KMS-11 (cell line): ENCODE results near the gene GULP1.

Experiments used
- H2AFZ ChIP-seq: fragments of 200-600 bp; sonication (generic); 2 replicates; pipeline ENCODE4 v1.6.1; 2016; ENCODE audit warnings: antibody characterized with exemption, mixed run types, low read depth
- H3K27ac ChIP-seq: fragments of 200-600 bp; sonication (generic); 2 replicates; pipeline ENCODE4 v1.6.1; 2016; ENCODE audit warnings: mild to moderate bottlenecking, mixed run types
- H3K27me3 ChIP-seq: fragments of 200-600 bp; sonication (generic); 2 replicates; pipeline ENCODE4 v1.6.1; 2017; ENCODE audit warnings: mild to moderate bottlenecking, low read depth, mixed run types, moderate library complexity; ENCODE audit not compliant: insufficient read depth
- H3K36me3 ChIP-seq: fragments of 200-600 bp; sonication (generic); 2 replicates; pipeline ENCODE4 v1.6.1; 2017; ENCODE audit warnings: mild to moderate bottlenecking, mixed run types; ENCODE audit not compliant: insufficient read depth
- H3K4me1 ChIP-seq: fragments of 200-600 bp; sonication (generic); 2 replicates; pipeline ENCODE4 v1.6.1; 2016; ENCODE audit warnings: mild to moderate bottlenecking, low read depth, mixed run types; ENCODE audit not compliant: poor library complexity, severe bottlenecking
- H3K4me2 ChIP-seq: fragments of 200-600 bp; sonication (generic); 2 replicates; pipeline ENCODE4 v1.7.0; 2016; ENCODE audit warnings: mild to moderate bottlenecking, mixed run types
- H3K4me3 ChIP-seq: fragments of 200-600 bp; sonication (generic); IDR thresholded peaks from 2 replicates; pipeline ENCODE4 v1.6.1; 2017; ENCODE audit warnings: low read depth, low read length, mixed read lengths; ENCODE audit not compliant: insufficient read depth
- H3K79me2 ChIP-seq: fragments of 200-600 bp; sonication (generic); 2 replicates; pipeline ENCODE4 v1.6.1; 2016; ENCODE audit warnings: low read depth, mixed run types; ENCODE audit not compliant: insufficient read depth
- H3K9ac ChIP-seq: fragments of 200-600 bp; sonication (generic); 2 replicates; pipeline ENCODE4 v1.6.1; 2016; ENCODE audit warnings: mild to moderate bottlenecking, mixed run types
- H4K20me1 ChIP-seq: fragments of 200-600 bp; sonication (generic); 2 replicates; pipeline ENCODE4 v1.6.1; 2016; ENCODE audit warnings: mild to moderate bottlenecking, mixed run types; ENCODE audit not compliant: insufficient read depth
- CTCF ChIP-seq: fragments of 200-600 bp; sonication (generic); conservative IDR thresholded peaks from 2 replicates; pipeline ENCODE4 v1.6.1; 2017; ENCODE audit warnings: low read depth, mild to moderate bottlenecking, antibody characterized with exemption, low read length, moderate library complexity, mixed read lengths

The GULP1 gene

GRCh38 chr2:188404341-188405004 lies 112.8 kb downstream of the GULP1 start:
- no peak for TF ChIP-seq CTCF
- Histone ChIP-seq H2AFZ (no peak overlapping the region), H3K4me2 (no peak overlapping the region)

DNA sequence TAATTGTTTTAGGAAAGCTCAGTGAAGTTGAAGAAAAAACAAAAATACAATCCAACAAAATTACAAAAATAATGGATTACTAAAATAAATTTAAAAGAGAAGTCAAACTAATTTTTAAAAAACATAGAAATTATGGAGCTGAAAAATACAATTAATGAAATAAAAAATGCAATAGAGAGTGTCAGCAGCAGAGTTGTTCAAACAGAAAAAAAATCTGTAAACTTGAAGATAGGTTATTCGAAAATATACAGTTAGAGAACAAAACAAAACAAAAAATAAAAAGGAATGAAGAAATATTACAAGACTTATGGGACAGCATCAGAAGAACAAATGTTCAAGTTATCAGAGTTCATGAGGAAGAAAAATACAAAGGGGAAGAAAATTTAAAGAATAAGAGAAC lies 114.7 kb downstream of the GULP1 start:
- Histone ChIP-seq H3K79me2 (no peaks in the 10 kb centered on the region), H3K4me2 (no peak overlapping the region)
- TF ChIP-seq CTCF: no peak

More at GRCh38 chr2:188404341-188405004, 112.8 kb downstream of the GULP1 start:
- H3K4me1 ChIP-seq: no peaks in the 10 kb centered on the region
- H3K4me3 ChIP-seq: no peak overlapping the region
- H3K9ac ChIP-seq: no peak overlapping the region
- H3K36me3 ChIP-seq: no peaks in the 10 kb centered on the region
- no peaks in the 10 kb centered on the region for H4K20me1 ChIP-seq
- no peaks in the 10 kb centered on the region for H3K27me3 ChIP-seq
- H3K27ac ChIP-seq: no peak overlapping the region
- H3K79me2 ChIP-seq: no peaks in the 10 kb centered on the region

DNA sequence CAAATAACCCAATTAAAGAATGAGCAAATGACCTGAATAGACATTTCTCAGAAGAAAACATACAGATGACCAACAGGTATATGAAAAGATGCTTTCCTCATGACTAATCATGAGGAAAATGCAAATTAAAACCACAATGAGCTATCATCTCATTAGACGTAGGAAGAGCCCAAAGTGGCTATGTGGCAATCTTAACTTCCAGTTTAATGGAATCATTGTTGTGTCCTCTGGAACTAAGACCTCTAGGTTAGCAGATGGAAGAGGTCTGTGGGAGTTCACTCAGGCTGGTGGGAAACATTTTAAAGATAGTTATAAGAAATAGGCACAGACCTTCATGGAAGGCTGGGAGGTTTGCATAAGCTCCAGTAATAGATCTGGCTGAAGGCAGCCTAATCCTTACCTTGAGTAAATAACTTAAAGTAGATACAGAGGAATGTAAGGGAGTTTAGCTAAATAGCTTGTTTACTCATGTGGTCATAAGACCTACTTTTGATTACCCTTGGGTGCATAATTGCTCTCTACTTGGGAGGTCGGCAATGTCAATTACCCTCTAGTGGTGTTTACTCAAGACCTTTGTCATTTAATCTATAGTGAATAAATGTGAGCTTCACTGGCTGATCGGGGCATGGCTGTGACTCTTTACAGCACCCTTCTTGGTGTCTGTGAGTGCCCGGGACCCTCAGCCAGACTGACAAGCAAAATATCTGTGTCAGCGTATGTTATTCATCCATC lies 119.0 kb downstream of the GULP1 start:
- Histone ChIP-seq H3K4me3 (no peak overlapping the region), H3K27ac (no peak overlapping the region)
- no peak for TF ChIP-seq CTCF

More for the DNA sequence above, 114.7 kb downstream of the GULP1 start:
- H3K4me1 ChIP-seq: no peaks in the 10 kb centered on the region
- no peak overlapping the region for H2AFZ ChIP-seq
- no peak overlapping the region for H3K4me3 ChIP-seq
- H3K36me3 ChIP-seq: no peaks in the 10 kb centered on the region
- no peaks in the 10 kb centered on the region for H3K27me3 ChIP-seq
- H3K27ac ChIP-seq: no peak overlapping the region
- no peaks in the 10 kb centered on the region for H4K20me1 ChIP-seq
- H3K9ac ChIP-seq: no peak overlapping the region

GRCh38 chr2:188412190-188412589 lies 120.5 kb downstream of the GULP1 start:
- H3K79me2 ChIP-seq: no peaks in the 10 kb centered on the region
- no peaks in the 10 kb centered on the region for H3K36me3 ChIP-seq
- TF ChIP-seq CTCF: no peak
- no peaks in the 10 kb centered on the region for H3K27me3 ChIP-seq
- H4K20me1 ChIP-seq: no peaks in the 10 kb centered on the region
- H3K4me3 ChIP-seq: no peak overlapping the region
- no peak overlapping the region for H3K9ac ChIP-seq
- no peak overlapping the region for H2AFZ ChIP-seq
- peaks cover 9% of the 10 kb centered on the region for H3K4me1 ChIP-seq
- no peak overlapping the region for H3K4me2 ChIP-seq
- H3K27ac ChIP-seq: no peak overlapping the region

More for the DNA sequence above, 119.0 kb downstream of the GULP1 start:
- H3K27me3 ChIP-seq: no peaks in the 10 kb centered on the region
- no peak overlapping the region for H3K4me2 ChIP-seq
- H3K79me2 ChIP-seq: no peaks in the 10 kb centered on the region
- no peaks in the 10 kb centered on the region for H3K36me3 ChIP-seq
- peaks cover 2% of the 10 kb centered on the region for H3K4me1 ChIP-seq
- no peaks in the 10 kb centered on the region for H4K20me1 ChIP-seq
- H2AFZ ChIP-seq: no peak overlapping the region
- no peak overlapping the region for H3K9ac ChIP-seq
